GM23338 (cell line): ENCODE data around the gene ZNF214. TPM values are rescaled to one million over a fixed set of nuclear protein-coding genes. Genes with fewer than 3 reads are reported as not detected.

ENCODE experiments used
- ATAC-seq: fragments of 200-7000 bp; cut with Tn5 transposase; 3 replicates; pipeline ENCODE4 v1.9.1; 2020
- DNase-seq: peaks from one replicate; pipeline ENCODE4 v3.0.0-alpha.2; 2015; ENCODE audit warnings: low spot score
- H2AFZ ChIP-seq: fragments of 200-600 bp; sonication (generic); 2 replicates; pipeline ENCODE4 v1.8.0; 2016; ENCODE audit warnings: antibody characterized with exemption, mild to moderate bottlenecking, moderate library complexity
- H3F3A ChIP-seq: fragments of 200-600 bp; sonication (generic); replicated peaks from 2 replicates; pipeline ENCODE4 v1.8.0; 2017; ENCODE audit warnings: antibody characterized with exemption, mixed run types, low read depth
- H3K27ac ChIP-seq: fragments of 200-600 bp; sonication (generic); 2 replicates; pipeline ENCODE4 v1.6.1; 2016; ENCODE audit warnings: low read depth
- H3K27me3 ChIP-seq: fragments of 200-600 bp; sonication (generic); 2 replicates; pipeline ENCODE4 v1.8.0; 2016; ENCODE audit warnings: mild to moderate bottlenecking, mixed run types, moderate library complexity; ENCODE audit not compliant: insufficient read depth
- H3K36me3 ChIP-seq: fragments of 200-600 bp; sonication (generic); 2 replicates; pipeline ENCODE4 v1.8.0; 2016; ENCODE audit warnings: mild to moderate bottlenecking; ENCODE audit not compliant: insufficient read depth
- H3K4me1 ChIP-seq: fragments of 200-600 bp; sonication (generic); 2 replicates; pipeline ENCODE4 v1.8.0; 2016; ENCODE audit warnings: mild to moderate bottlenecking, moderate library complexity; ENCODE audit not compliant: insufficient read depth
- H3K4me2 ChIP-seq: fragments of 200-600 bp; sonication (generic); 2 replicates; pipeline ENCODE4 v1.7.1; 2017; ENCODE audit warnings: mixed run types
- H3K4me3 ChIP-seq: fragments of 200-600 bp; sonication (generic); 2 replicates; pipeline ENCODE4 v1.6.1; 2016; ENCODE audit warnings: mixed run types
- H3K79me2 ChIP-seq: fragments of 200-600 bp; sonication (generic); replicated peaks from 2 replicates; pipeline ENCODE4 v1.8.0; 2017; ENCODE audit warnings: mild to moderate bottlenecking; ENCODE audit not compliant: insufficient read depth
- H3K9me2 ChIP-seq: fragments of 200-600 bp; sonication (generic); 2 replicates; pipeline ENCODE4 v1.8.0; 2017; ENCODE audit not compliant: insufficient read depth
- H4K20me1 ChIP-seq: fragments of 200-600 bp; sonication (generic); replicated peaks from 2 replicates; pipeline ENCODE4 v1.8.0; 2017; ENCODE audit warnings: mild to moderate bottlenecking; ENCODE audit not compliant: insufficient read depth
- H3K27ac Mint-ChIP-seq: 2 replicates; pipeline ENCODE4 v1.8.0; 2020; ENCODE audit warnings: inconsistent platforms, mild to moderate bottlenecking, moderate library complexity, mixed read lengths
- H3K27me3 Mint-ChIP-seq: 3 replicates; pipeline ENCODE4 v1.8.0; 2022; ENCODE audit warnings: low read depth, mild to moderate bottlenecking, moderate library complexity, mixed read lengths, inconsistent platforms; ENCODE audit not compliant: insufficient read depth, poor library complexity
- H3K36me3 Mint-ChIP-seq: 3 replicates; pipeline ENCODE4 v1.8.0; 2021; ENCODE audit warnings: low read depth, mild to moderate bottlenecking, inconsistent platforms, moderate library complexity, mixed read lengths
- H3K4me1 Mint-ChIP-seq: 3 replicates; pipeline ENCODE4 v1.8.0; 2020; ENCODE audit warnings: mild to moderate bottlenecking, inconsistent platforms, mixed read lengths
- H3K4me3 Mint-ChIP-seq: 3 replicates; pipeline ENCODE4 v1.8.0; 2021; ENCODE audit warnings: moderate library complexity, mild to moderate bottlenecking, inconsistent platforms, mixed read lengths
- H3K9me3 Mint-ChIP-seq: 3 replicates; pipeline ENCODE4 v1.8.0; 2020; ENCODE audit warnings: moderate library complexity, mild to moderate bottlenecking, inconsistent platforms, mixed read lengths
- CREB1 ChIP-seq: fragments of 250-450 bp; sonication (Bioruptor Pico); IDR thresholded peaks from 2 replicates; pipeline ENCODE4 v1.5.0; 2020; ENCODE audit warnings: low read depth, mild to moderate bottlenecking, moderate library complexity
- CTCF ChIP-seq, 2 experiments: fragments of 200-600 bp in 1 of 2; sonication (generic) in 1 of 2; conservative IDR thresholded peaks; 2 replicates each; pipeline versions ENCODE4 v1.5.1 to v1.6.1; 2016 to 2017; ENCODE audit warnings: antibody characterized with exemption in 2 of 2, low read depth in 2 of 2, mild to moderate bottlenecking in 2 of 2, moderate library complexity in 1 of 2
- ETS1 ChIP-seq: IDR thresholded peaks from 2 replicates; pipeline ENCODE4 v1.6.1; 2016; ENCODE audit warnings: antibody characterized with exemption
- EZH2 ChIP-seq: fragments of 200-600 bp; sonication (generic); IDR thresholded peaks from one replicate; pipeline ENCODE4 v1.8.0; 2017; ENCODE audit warnings: antibody characterized with exemption, mild to moderate bottlenecking, low read depth; ENCODE audit not compliant: unreplicated experiment
- EZH2phosphoT487 ChIP-seq: fragments of 200-600 bp; sonication (generic); IDR thresholded peaks from one replicate; pipeline ENCODE4 v1.8.1; 2018; ENCODE audit warnings: antibody characterized with exemption; ENCODE audit not compliant: unreplicated experiment
- REST ChIP-seq: IDR thresholded peaks from one replicate; pipeline ENCODE4 v1.6.1; 2018; ENCODE audit warnings: antibody characterized with exemption; ENCODE audit not compliant: unreplicated experiment
- ZNF114 ChIP-seq: fragments of 250-450 bp; sonication (Bioruptor Pico); IDR thresholded peaks from 2 replicates; pipeline ENCODE4 v1.5.0; 2020; ENCODE audit warnings: mild to moderate bottlenecking, moderate library complexity
- ZNF331 ChIP-seq: fragments of 250-450 bp; sonication (Bioruptor Pico); IDR thresholded peaks from 2 replicates; pipeline ENCODE4 v1.5.0; 2020; ENCODE audit warnings: low read depth, mild to moderate bottlenecking, moderate library complexity
- polyA plus RNA-seq: library from polyadenylated mRNA; unstranded; fragments of >200 nt; fragmentation: Nextera tagmentation; extraction: Ambion mirVana; gene quantifications from 2 replicates; pipeline ENCODE4 v1.2.1, GENCODE V29; 2016
- total RNA-seq: library from RNA; depleted of rRNA; stranded (reverse); fragments of >200 nt; shearing (Covaris generic); gene quantifications from 2 replicates; pipeline ENCODE4 v1.2.3, GENCODE V29; 2014
- TF ChIP-seq, protein P1 (sequence below): fragments of 250-450 bp; sonication (Bioruptor Pico); IDR thresholded peaks from 2 replicates; pipeline ENCODE4 v1.5.0; 2020; ENCODE audit warnings: mild to moderate bottlenecking, moderate library complexity

ZNF214 gene
- total and polyA plus RNA-seq, 2 experiments from 2014 or later, result 2.4 to 4.3 TPM

- 0 out of 2 replicates have a peak, but pooled peaks cover 3% of the 10 kb centered on the region for H4K20me1 ChIP-seq
- TF ChIP-seq, protein P1, sequence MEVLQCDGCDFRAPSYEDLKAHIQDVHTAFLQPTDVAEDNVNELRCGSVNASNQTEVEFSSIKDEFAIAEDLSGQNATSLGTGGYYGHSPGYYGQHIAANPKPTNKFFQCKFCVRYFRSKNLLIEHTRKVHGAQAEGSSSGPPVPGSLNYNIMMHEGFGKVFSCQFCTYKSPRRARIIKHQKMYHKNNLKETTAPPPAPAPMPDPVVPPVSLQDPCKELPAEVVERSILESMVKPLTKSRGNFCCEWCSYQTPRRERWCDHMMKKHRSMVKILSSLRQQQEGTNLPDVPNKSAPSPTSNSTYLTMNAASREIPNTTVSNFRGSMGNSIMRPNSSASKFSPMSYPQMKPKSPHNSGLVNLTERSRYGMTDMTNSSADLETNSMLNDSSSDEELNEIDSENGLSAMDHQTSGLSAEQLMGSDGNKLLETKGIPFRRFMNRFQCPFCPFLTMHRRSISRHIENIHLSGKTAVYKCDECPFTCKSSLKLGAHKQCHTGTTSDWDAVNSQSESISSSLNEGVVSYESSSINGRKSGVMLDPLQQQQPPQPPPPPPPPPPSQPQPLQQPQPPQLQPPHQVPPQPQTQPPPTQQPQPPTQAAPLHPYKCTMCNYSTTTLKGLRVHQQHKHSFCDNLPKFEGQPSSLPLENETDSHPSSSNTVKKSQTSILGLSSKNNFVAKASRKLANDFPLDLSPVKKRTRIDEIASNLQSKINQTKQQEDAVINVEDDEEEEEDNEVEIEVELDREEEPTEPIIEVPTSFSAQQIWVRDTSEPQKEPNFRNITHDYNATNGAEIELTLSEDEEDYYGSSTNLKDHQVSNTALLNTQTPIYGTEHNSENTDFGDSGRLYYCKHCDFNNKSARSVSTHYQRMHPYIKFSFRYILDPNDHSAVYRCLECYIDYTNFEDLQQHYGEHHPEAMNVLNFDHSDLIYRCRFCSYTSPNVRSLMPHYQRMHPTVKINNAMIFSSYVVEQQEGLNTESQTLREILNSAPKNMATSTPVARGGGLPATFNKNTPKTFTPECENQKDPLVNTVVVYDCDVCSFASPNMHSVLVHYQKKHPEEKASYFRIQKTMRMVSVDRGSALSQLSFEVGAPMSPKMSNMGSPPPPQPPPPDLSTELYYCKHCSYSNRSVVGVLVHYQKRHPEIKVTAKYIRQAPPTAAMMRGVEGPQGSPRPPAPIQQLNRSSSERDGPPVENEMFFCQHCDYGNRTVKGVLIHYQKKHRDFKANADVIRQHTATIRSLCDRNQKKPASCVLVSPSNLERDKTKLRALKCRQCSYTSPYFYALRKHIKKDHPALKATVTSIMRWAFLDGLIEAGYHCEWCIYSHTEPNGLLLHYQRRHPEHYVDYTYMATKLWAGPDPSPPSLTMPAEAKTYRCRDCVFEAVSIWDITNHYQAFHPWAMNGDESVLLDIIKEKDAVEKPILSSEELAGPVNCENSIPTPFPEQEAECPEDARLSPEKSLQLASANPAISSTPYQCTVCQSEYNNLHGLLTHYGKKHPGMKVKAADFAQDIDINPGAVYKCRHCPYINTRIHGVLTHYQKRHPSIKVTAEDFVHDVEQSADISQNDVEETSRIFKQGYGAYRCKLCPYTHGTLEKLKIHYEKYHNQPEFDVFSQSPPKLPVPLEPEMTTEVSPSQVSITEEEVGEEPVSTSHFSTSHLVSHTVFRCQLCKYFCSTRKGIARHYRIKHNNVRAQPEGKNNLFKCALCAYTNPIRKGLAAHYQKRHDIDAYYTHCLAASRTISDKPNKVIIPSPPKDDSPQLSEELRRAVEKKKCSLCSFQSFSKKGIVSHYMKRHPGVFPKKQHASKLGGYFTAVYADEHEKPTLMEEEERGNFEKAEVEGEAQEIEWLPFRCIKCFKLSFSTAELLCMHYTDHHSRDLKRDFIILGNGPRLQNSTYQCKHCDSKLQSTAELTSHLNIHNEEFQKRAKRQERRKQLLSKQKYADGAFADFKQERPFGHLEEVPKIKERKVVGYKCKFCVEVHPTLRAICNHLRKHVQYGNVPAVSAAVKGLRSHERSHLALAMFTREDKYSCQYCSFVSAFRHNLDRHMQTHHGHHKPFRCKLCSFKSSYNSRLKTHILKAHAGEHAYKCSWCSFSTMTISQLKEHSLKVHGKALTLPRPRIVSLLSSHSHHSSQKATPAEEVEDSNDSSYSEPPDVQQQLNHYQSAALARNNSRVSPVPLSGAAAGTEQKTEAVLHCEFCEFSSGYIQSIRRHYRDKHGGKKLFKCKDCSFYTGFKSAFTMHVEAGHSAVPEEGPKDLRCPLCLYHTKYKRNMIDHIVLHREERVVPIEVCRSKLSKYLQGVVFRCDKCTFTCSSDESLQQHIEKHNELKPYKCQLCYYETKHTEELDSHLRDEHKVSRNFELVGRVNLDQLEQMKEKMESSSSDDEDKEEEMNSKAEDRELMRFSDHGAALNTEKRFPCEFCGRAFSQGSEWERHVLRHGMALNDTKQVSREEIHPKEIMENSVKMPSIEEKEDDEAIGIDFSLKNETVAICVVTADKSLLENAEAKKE (CRISPR knock-in tag), result no peak
- TF ChIP-seq EZH2 (no peak), REST (no peak), ETS1 (no peak), CTCF (conservative IDR thresholded peaks at IDR 0.05; ENCODE audit: low read depth in 2 of 2) (no peak), ZNF114 (CRISPR knock-in tag) (no peak), ZNF331 (no peak), CREB1 (CRISPR knock-in tag) (no peak), EZH2phosphoT487 (no peak)
These were observed 27.4 kb downstream of the ZNF214 start for GRCh38 chr11:6992457-6993417.

More at GRCh38 chr11:6992457-6993417, 27.4 kb downstream of the ZNF214 start:
- Histone ChIP-seq H3K79me2 (no peaks in the 10 kb centered on the region), H3K4me1 (no peaks in the 10 kb centered on the region), H3K9me2 (no peaks in the 10 kb centered on the region), H3K4me2 (no peak overlapping the region), H3K36me3 (no peaks in the 10 kb centered on the region), H2AFZ (no peak overlapping the region), H3K4me3 (no peak overlapping the region), H3K27ac (no peak overlapping the region), H3F3A (no peaks in the 10 kb centered on the region), H3K27me3 (no peaks in the 10 kb centered on the region)
- ATAC-seq (no peak), DNase-seq (no peak)
- no peaks in the 10 kb centered on the region for H3K9me3 Mint-ChIP-seq
- H3K27me3 Mint-ChIP-seq, result no peaks in the 10 kb centered on the region
- H3K27ac Mint-ChIP-seq, result no peak overlapping the region
- H3K4me3 Mint-ChIP-seq, result no peak overlapping the region
- no peaks in the 10 kb centered on the region for H3K36me3 Mint-ChIP-seq
- H3K4me1 Mint-ChIP-seq, result no peaks in the 10 kb centered on the region; the same call in 2 of the 3 replicates
